ENCODE results near the gene PKD1L1.
"Not testable (repeated sequence)": the region's sequence is repeated elsewhere in the genome, so short reads cannot be mapped to it uniquely, and the experiment has no call there.

PKD1L1 gene

DNA sequence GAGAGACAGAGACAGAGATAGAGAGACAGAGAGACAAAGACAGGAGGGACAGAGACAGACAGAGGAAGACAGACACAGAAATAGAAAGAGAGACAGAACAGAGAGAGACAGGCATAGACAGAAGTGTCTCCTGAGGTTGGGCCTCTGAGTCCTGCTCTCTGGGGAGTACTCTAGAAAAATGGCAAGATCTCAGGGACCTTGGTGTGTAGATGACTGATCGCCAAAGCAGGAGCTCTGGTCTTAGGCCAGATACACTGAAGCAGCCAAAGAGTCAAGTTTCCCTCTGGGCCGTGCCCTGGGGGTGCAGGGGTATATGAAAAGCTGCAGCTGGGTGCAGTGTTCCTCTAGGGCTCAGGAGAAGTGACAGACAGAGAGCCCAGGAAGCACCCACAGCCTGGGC is 189.7 kb downstream of the PKD1L1 start:
- no peak for DNase-seq

DNA sequence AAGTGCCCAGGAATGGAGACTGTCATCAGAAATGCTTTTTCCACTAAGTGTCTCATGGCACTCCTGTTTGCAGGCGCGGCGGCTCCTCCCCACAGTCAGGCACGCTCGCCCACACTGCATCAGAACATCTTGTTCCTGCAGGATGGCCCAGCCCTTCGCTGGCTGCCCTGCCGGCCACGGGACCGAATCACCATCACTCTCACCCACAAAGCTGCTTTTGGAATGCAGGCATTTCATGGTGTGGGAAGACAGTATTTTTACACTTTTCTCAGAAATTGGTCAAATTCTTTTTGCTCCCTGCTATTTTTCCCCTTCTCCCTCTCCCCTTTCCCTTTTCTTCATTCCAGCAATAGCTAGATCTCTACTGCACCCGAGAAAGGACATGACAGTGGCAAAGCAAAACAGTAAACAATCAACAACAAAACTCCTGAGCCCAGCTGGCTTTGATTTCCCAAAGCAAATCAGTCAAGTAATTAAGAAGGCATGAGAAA is 190.3 kb downstream of the PKD1L1 start:
- no peak for DNase-seq

DNA sequence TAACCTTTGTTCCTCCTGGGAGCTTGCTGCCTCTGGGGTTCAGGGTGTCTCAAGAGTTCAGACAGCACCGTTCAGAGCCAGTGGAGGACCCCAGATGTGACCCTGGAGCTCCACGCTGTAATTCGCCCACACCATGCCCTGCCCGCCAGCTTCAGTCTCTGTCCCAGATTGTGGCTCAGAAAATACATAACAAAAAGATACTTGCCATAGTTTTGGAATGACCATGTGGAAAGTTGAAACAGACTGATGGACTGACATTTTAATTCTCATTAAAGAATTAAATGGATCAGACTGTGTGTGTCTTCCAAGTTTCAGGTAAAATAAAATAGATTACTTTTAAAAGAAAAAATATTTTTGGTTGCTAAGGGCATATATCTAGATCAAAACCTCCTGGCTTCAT is 191.6 kb downstream of the PKD1L1 start:
- DNase-seq: no peak

DNA sequence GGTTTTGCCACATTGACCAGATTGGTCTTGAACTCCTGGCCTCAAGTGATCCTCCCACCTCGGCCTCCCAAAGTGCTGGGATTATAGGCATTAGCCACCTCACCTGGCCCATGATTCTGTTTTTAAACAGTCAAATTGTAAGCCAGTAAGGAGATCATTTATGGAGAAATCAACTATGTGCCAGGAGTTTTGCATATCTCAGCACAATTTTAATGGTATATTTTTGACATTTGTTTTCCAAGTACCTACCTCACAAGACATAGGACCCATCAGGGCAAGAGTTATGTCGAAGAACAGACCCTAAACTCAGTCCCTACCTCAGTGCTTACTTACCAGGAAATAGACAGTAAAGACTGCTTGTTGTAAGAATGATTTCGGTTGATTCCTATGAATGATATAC is 193.0 kb downstream of the PKD1L1 start:
- DNase-seq: no peak

DNA sequence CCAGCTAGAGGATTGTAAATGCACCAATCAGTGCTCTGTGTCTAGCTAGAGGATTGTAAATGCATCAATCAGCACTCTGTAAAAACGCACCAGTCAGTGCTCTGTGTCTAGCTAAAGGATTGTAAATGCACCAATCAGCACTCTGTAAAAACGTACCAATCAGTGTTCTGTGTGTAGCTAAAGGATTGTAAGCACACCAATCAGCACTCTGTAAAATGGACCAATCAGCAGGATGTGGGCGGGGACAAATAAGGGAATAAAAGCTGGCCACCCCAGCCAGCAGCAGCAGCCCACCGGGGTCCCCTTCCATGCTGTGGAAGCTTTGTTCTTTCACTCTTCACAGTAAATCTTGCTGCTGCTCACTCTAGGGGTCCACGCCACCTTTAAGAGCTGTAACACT is 196.5 kb downstream of the PKD1L1 start:
- not testable (repeated sequence) for DNase-seq

DNA sequence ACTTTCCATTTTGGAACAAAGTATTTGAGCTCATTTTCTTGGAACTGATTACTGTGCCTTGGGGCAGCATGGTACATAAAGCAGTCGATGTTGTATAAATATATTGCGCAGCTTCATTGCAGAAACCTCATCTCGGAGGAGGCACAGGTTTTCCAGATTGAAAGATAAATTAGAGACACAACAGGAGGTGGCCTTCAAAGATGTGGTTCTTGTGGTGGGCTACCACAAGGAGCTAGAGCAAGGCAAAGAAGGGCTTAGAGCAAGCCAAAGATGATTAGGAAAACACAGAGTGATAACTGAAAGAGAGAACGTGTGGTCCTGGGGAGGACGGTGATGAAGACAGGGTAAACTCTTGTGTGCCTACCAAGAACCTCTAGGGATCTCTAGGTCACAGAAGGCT is 197.2 kb downstream of the PKD1L1 start:
- no peak for DNase-seq

DNA sequence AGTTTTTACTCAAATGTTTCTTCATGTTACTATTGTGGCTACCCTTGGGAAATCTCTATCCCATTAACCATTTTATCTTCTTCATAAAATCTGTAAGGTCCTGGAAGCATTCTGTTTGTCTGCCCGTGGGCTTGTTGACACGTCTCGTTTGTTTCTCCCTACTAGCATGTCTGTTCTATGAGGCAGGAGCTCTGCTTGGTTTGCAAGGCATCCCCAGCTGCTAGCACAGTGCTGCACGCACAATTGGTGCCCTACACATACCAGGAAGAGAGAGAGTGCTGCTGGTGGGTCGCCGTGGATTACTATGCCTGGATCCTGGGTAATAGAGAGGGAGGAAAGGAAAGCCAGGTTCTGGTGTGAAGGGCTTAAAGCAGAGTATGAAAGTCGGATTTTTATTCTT is 200.2 kb downstream of the PKD1L1 start:
- DNase-seq: no peak

DNA sequence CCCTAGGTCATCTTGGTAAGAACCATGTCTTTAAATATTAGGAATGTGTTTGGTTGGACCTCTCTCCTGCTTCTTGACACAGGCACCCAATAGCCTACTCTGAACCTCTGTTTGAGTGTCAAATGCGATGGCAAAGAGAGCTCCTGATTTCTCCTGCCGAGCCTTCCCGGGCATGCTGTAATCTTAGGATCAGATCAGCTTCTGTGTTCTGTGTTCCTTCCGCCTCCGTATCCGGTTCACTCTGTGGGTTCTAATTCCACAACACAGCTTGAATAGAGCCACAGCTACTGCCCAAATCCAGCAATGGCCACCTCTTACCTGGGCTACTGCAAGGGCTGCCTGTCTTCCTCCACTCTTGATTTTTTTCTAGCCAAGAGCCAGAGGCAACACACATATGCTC is 201.1 kb downstream of the PKD1L1 start:
- no peak for DNase-seq

DNA sequence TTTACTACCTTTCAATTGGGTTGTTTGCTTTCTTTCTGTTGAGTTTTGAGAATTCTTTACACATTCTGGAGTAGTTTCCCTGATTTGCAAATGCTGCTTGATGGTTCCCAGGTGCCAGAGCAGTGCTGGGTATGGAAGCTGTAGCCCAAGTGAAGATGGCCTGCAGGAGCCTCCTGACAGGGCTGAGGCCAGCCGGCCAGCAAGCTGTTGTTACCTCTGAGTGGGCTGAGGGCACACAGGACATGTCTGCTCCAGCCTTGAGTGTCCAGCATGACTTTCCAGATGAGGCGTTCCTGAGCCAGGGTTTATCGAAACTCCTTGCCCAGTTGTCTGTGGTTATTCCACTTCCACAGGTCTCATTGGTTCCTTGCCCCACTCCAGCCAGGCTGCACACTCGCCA is 201.8 kb downstream of the PKD1L1 start:
- no peak for DNase-seq

DNA sequence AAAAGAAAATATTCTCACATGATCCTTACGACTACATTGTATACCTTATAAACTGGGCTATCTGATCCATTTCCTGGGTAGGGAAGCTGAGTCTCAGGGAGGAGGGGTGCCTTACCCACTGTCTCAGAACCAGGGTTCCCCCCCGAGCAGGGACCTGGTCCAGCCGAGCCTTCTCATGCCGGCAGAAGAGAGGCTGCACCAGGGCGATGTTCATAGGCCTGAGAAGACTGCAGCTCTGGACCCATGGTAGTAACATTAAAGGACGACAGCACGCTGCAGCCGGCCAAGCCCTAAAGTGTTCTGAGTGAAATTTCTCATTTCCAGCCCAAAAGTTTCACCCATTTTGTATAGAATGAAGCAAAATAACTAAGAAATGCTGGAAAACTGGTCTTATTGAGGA is 203.4 kb downstream of the PKD1L1 start:
- DNase-seq: no peak

DNA sequence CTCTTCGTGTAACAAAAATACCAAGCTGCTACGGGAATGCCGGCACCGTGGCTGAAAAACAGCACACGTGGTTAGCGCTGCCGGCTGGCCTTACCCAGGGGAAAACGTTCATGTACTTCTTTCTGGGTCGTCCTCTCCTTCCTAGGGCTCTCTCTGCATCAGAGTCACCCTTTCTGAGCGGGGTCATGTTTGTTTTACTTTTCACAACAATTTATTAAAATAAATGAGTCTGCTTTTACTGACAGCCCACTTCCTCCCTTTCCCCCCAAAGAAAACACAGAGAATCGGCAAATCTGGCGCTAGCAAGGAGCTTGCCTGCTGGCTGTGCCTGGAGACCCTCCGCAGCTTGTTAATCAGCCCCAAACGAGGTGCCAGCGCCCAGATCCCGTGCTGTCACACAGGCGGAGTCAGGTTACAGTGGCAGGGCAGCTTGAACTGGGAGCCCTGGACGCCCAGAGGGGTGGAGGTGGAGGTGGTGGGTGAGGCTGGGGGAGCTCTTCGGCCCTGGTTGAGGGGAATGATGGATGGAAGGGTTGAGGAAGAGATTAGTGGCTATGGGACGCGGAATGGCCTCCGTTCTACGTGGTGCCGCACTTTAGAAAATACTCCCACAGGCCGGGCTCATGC is 204.2 kb downstream of the PKD1L1 start:
- no peak for DNase-seq

DNA sequence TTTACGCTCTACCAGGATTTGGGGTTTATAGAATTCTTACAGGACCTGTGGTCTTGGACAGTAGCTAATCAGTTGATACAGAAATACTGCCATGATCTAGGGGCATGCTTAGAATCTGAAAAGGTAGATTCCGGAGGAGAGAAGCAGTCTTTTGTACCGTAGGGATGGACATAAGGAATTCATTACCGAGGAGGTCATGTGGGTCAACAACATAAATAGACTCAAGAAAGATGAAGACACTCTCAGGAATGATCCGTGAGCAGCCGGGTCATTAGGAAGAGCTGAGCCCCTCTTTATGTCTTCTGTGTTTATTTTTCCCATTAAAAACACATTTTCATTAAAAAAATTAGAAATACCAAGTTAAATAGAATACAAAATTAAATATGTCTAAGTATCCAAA is 206.3 kb downstream of the PKD1L1 start:
- no peak for DNase-seq

DNA sequence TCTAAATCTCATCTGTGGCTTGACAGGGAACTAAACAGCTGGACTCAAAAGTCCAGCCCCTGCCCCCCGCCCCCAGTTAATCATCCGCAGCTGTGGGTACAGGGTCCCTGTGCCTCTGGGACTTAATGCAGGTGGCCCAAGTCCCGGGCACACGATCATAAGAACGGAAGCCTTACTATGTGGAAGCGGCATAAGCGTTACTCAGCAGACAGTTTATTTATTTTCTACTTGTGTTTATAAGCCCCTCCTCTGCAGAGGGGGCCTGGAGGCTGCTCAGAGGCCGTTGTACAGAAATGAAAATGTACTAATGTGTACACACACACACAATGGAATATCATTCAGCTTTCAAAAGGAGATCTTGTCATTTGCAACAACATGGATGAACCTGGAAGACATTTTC is 208.4 kb downstream of the PKD1L1 start:
- no peak for DNase-seq

DNA sequence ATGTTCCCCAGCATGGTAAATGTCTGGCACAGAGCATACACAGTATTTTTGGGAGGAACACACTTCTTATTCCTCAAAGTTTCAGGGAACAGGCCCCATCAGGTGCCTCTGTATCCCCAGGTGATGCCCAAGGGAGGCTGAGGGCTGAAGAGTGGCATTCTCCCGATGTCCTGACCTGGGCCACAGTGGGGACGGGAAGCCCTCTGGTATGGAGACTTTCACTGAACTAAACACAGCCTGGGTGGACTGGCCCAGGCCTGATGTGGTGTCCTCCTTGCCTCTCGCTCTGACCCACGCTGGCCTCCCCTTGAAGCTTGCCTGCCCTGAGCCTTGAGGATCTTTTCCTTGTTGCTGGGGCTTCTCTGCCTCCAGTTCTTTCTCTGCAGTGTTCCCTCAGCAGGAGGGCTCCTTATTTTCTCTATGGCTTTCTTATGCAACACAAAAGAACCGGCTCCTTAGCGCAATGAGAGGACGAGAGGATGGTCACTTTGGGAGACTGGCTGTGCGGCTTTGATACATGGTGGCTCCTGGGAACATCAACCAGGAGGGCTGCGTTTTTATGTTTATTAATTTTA is 208.9 kb downstream of the PKD1L1 start:
- no peak for DNase-seq

DNA sequence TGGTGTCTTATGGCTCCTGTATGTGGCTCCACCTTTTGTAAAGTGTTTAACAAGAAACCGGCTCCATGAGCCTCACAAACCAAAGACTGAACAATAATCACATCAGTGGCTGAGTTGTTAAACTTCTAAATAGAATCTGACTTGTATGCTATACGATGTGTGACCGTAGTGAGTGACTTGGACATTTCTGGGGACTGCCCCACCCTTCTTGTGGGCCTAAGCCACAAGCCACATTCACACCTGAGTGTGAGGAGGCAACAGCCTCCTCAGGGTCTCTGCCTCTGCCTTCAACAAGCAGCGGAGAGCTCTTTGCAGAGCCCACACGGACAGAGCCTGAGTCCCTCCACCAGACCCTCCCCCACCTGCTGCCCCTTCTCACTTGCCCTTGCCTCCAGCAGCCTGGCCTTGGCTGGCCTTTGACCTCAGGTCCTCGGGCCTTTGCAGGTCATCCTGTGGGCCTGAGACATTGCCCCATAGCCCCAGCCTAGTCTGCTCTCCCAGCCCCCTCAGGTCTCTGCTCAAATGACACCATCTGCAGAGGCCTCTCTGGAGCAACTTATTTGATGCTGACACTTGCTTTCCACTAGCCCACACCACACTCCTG is 209.6 kb downstream of the PKD1L1 start:
- DNase-seq: no peak

DNA sequence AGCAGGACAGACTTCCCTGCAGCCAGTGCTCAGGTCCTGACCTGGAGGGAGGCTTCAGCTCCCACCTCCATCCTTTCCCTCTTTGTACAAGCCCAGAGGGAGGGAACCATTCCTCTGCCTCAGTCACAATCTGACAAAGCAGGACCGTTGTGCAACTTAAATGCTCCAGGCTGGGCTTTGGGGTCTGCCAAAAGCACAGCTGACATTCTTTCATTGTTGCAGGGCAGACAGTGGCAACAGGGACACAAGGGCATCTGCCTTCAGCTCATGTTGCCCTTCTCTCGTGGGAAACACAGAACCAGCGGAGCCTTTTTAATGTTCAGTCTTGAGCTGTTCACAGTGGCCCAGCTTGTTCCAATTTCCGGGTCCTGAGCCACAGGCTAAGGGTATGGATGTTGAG is 210.7 kb downstream of the PKD1L1 start:
- DNase-seq: no peak

DNA sequence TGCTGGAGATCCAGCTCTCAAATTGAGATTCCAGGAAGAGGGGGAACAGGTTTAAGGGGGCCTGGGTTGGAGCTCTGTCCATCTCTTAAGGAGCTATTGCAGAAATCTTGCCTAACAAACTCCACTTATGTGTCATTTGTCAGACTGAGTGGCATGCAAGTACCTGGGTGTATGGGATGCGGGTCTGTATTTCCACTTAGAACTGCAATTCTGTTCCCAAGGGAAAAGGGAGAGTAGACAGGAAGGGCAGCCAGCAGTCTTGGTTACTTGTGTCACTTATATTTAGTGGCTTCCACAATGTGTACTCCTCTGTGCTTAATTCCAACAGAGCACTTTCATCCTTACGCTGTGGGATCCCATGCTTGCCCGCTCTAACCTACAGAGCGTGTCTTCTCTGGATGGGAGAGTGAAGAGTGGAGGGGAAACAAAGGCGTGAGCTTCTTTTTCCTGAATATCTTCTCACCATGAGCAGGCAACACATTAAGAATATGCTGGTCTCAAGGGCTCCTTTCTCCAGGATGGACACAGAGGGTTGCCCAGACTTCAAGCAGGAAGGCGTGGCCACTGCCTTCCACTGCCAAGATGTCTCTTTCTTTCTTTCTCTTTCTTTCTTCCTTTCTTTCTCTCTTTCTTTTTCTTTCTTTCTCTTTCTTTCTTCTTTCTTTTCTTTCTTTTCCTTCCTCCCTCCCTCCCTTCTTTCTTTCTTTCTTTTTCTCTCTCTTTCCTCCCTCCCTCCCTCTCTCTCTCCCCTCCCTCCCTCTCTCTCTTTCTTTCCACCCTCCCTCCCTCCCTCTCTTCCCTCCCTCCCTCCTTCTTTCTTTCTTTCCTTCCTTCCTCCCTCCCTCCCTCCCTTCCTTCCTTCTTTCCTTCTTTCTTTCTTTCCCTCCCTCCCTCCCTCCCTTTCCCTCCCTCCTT is 212.6 kb downstream of the PKD1L1 start:
- no peak for DNase-seq

DNA sequence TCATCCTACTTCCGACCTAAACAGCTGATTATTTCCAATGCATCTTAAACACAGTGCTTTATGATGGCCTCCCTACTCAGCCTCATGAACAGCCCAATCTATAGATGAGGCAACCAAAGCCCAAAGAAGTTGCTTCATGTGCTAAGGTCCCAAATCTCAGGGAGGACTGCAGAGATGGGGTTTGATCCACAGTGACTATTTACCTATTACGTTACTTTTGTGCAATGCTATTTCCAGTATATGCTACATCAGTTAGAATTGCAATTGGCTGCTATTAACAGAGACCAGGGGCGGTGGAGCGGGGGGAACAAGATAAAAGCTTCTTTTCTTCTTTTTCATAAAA is 213.3 kb downstream of the PKD1L1 start:
- no peak for DNase-seq

DNA sequence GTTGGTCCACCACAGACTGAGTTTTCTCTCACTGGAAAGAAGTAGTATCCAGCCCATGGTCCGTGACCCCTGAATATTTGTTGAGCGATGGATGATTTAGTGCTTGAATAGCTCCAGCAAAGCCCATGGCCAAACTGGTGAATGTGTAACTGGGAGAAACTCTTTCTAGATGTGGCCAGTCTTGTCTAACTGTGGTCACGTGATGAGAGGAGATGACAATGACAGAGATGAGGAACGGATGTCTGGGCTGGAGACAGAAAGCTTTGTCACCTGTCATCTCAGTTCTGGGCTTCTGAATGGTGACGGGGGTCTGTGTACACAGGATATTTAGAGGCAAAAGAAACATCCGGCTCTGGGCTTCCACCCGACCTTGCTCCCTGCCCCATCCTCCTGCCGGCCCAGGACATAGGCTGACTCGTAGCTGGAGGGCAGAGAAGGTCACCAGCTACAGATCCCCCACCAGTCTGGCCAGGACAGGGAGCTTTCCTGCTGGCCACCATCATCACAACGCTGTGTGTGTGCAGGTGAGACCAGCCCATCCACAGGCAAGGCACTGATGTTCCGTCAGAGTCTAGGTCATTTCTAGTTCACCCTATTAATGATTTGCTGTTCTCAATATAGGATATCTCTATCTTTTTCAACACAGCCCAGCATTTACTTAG is 213.8 kb downstream of the PKD1L1 start:
- no peak for DNase-seq

DNA sequence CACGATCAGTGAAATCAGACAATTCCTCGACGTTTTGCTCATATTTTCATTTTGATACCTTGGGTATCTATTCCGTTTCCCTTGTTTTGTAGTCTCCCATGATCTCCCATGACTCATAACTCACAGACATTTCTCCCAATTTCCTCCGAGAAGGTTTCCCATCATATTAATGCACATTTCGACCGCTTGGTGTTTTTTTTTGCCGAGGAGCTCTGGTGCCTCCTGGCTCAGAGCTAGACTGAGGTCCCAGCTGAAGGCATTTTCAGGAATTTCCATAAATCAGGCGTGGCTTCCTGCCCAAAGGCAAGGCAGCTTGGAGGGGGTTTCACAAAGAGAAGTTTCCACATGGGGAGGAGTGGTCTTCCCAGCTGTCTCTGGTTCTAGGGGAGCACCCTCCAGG is 218.1 kb downstream of the PKD1L1 start:
- no peak for DNase-seq

DNA sequence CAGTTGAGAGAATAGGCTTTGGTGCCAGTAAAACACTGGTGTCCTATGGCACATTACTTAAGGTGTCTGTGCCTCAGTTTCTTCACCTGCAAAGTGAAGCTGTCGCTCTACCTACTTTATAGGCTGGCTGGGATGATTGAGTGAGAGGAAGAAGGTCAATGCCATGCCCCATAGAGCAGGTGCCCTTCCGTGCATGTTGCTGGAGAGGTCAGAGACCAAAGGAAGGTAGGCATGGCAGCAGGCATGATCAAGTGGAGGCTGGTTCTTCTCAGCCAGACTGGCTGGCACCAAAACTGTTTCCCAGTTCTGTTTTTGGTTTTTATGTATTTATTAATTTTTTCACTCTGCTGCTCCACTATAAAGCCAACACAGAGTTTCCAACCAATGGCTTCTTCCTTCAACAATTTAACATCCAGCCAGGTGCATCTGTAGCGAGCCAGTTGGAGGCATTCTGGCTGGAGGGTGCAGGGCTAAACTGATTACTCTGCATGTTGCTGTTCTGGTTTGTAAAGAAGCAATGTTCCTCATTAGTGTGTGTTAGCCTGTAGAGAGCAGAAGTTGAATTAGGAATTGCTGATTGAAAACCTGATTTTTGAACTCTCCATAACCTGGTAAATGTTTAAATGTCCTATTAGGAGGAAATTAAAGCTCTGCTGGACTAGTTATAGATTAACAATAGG is 222.1 kb downstream of the PKD1L1 start:
- no peak for DNase-seq

DNA sequence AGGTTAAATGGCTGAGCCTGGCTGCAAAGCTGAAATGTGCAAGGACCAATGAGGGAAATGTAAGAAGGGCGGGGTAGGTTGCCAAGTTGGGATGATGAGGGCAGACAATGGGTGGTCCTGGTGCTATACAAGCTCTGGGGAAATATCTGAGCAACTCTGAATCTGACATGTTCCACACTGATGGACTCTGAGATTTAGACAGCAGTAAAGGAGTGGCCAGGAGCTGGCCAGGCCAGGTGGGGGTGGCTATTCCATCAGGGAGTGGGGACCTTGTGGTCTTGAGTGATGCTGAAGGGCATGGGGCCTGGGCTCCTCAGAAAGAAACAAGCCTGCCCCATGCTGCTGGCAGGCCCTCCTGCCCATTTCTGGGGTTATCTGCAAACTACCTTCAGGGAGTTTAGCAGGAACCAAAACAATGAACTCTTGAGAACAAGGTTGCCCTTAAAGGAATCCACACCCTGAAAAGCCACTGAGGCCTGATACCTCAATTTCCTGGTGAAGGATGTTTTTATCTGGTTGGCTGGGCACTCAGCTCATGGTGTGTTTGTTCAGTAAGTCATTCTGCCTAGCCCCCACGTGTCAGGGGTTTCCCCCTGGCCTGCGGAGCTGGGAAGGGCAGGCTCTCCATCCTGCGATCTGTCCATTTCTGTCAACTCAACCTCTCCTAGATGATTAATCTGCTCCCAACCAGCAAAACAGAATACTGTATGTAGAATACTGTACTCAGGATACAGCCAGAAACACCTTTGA is 223.1 kb downstream of the PKD1L1 start:
- no peak for DNase-seq
